Left lung (tissue), 10 donors: Measurements from ENCODE around the gene GPC6. TPM values are rescaled to one million over a fixed set of nuclear protein-coding genes. Genes with fewer than 3 reads are reported as not detected.

Experiments
- ATAC-seq: fragments of 200-7000 bp; cut with Tn5 transposase; one replicate; pipeline ENCODE4 v1.9.1; 2020; ENCODE audit warnings: moderate library complexity
- DNase-seq, 4 donors: peaks; one replicate each; pipeline ENCODE4 v3.0.0-alpha.2; 2013 to 2020
- H3K27ac ChIP-seq, 2 donors: fragments of 200-600 bp; sonication (generic) in 1 of 2; one replicate each; pipeline versions ENCODE4 v1.5.0 to v1.8.0; 2020 to 2021
- H3K27me3 ChIP-seq, 2 donors: fragments of 200-600 bp; sonication (generic) in 1 of 2; one replicate each; pipeline versions ENCODE4 v1.5.0 to v1.8.0; 2020 to 2021
- H3K36me3 ChIP-seq, 2 donors: fragments of 200-600 bp; sonication (generic) in 1 of 2; one replicate each; pipeline versions ENCODE4 v1.5.0 to v1.8.0; 2020 to 2021
- H3K4me1 ChIP-seq, 2 donors: fragments of 200-600 bp; one replicate each; pipeline ENCODE4 v1.8.0; 2021
- H3K4me3 ChIP-seq, 2 donors: fragments of 200-600 bp; sonication (generic) in 1 of 2; one replicate each; pipeline versions ENCODE4 v1.5.0 to v1.8.0; 2020 to 2021; ENCODE audit warnings: mild to moderate bottlenecking in 1 of 2
- H3K9me3 ChIP-seq, 2 donors: fragments of 200-600 bp; sonication (generic) in 1 of 2; one replicate each; pipeline versions ENCODE4 v1.5.0 to v1.8.0; 2020 to 2021
- intact Hi-C, 2 donors: fragments of 100-400 bp; cut with DNase I; formaldehyde crosslinking; loops; one replicate each; pipeline versions ENCODE4 v1.11.2 to v1.14.2; 2022
- polyA plus RNA-seq, 6 donors: library from polyadenylated mRNA; unstranded; fragments of 120-200 nt; gene quantifications; one replicate each; pipeline ENCODE4 v1.2.1, GENCODE V29; 2013; ENCODE audit not compliant: insufficient read length in 6 of 6
- total RNA-seq, 2 donors: library from RNA; stranded (reverse); fragmentation: NEBNext Ultra II Directional; extraction: Animal tissue kit (Norgen Biotek cat#: 25700); gene quantifications; one replicate each; pipeline ENCODE4 v1.2.1, GENCODE V29; 2021
- TF ChIP-seq, protein P1 (sequence below), 2 donors: fragments of 200-600 bp; sonication (generic) in 1 of 2; IDR thresholded peaks; one replicate each; pipeline versions ENCODE4 v1.5.0 to v1.8.0; 2021; ENCODE audit warnings: antibody characterized with exemption in 2 of 2
- donor health status: DM: no; HTN: yes; CAD: no.
- donor health status: DM: no; HTN: no; CAD: no.

GPC6 gene
- total and polyA plus RNA-seq, 8 donors, result 9.6 to 25.8 (median 21.1) TPM

DNA sequence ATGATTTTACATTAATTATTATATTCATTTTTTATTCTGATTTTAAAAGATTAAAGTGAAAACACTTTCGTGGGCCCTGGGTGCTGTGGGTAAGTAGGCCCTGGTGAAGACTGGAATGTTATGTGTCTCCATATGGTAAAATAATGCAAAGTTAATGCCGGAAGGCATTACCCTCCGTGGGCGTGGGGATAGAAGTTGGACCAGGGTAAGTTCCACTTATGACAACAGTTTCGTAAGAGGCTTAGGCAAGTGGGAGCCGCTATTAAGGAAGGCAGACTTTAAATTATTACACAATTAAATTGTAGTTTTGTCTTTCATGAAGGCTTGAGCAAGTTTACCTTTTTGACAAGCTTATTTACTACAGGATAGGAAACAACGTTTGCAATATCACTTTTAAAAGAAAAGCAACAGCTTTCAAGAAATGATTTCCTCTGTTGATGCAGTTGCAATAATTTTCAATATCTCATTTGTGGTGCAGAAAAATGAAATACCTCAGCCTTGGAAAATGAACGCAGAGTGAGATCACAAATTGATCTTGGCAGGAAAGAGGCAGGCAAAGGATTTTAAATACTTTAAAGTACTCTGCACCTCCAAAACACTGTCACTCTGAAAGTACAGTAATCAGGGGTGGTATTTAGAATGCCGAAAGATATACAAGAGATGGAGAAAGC, 942.3 kb downstream of the GPC6 start:
- H3K36me3 ChIP-seq, result no peaks in the 10 kb centered on the region
- intact Hi-C loops, result no loop called here
- no peak overlapping the region for H3K4me3 ChIP-seq
- TF ChIP-seq, protein P1, sequence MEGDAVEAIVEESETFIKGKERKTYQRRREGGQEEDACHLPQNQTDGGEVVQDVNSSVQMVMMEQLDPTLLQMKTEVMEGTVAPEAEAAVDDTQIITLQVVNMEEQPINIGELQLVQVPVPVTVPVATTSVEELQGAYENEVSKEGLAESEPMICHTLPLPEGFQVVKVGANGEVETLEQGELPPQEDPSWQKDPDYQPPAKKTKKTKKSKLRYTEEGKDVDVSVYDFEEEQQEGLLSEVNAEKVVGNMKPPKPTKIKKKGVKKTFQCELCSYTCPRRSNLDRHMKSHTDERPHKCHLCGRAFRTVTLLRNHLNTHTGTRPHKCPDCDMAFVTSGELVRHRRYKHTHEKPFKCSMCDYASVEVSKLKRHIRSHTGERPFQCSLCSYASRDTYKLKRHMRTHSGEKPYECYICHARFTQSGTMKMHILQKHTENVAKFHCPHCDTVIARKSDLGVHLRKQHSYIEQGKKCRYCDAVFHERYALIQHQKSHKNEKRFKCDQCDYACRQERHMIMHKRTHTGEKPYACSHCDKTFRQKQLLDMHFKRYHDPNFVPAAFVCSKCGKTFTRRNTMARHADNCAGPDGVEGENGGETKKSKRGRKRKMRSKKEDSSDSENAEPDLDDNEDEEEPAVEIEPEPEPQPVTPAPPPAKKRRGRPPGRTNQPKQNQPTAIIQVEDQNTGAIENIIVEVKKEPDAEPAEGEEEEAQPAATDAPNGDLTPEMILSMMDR (IDR thresholded peaks at IDR 0.05), result no peak
- DNase-seq, result no peak
- ATAC-seq, result no peak
- H3K9me3 ChIP-seq, result no peaks in the 10 kb centered on the region
- peaks cover 0 to 6% of the 10 kb centered on the region in 2 donors for H3K4me1 ChIP-seq
- peak overlapping the region in 1 of 2 donors; percentile 33 for H3K27ac ChIP-seq
- H3K27me3 ChIP-seq, result no peaks in the 10 kb centered on the region

DNA sequence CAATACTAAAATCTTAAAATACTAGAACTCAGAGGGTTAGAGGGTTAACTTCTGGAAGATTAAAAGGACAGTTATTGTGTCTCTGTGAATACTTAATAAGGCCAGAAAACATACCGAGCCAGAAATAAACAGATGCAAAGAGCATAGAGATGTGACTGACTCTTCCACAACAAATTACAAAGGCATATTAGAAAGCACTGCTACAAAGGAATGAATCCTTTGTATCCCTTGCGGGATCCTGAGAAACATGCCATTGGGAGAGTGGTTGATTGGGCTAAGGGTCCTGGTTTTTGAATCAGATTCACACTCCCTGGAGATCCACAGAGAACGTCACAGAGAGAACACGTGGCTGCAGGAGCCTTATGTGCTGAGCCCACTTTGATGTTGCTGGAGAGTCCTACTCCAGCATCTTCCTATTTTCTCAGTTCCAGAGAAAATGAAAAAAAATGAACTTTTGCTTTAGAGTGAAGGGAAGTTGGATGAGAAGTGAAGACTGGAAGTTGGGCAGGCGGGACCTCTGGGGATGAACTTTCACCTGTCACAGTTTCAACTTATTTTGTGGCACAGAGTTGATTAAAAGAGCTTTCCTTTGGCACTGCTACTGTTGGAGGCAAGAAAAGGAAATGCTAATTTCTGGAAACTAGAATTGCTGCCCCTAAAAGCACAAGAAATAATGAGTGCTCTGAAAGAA, 943.0 kb downstream of the GPC6 start:
- Histone ChIP-seq H3K27me3 (no peaks in the 10 kb centered on the region), H3K4me3 (no peak overlapping the region), H3K9me3 (no peaks in the 10 kb centered on the region), H3K36me3 (no peaks in the 10 kb centered on the region), H3K4me1 (peaks cover 0 to 6% of the 10 kb centered on the region in 2 donors), H3K27ac (no peak overlapping the region)
- DNase-seq (no peak), ATAC-seq (no peak)
- TF ChIP-seq, protein P1 (IDR thresholded peaks at IDR 0.05), result no peak
- intact Hi-C loops, result no loop called here

DNA sequence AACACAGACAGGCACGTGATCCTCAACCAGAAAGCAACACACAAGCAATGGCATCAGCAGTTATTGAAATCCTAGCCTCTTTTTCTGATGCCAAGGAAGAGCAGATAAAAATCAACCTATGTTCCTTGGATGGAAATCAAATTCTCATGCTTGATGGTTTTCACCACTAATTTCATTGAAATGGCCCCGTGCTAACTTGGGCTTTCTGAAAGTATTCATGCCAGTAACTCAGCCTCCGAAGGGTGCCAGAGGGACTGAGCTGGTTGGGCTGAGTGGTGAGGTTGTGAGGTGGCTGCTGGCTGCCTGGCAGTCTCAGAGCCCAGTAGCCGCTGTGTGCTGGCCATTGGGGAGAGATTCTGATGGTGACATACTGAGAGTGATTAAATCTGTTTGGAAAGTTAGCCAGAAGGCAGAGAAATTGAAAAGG, 943.6 kb downstream of the GPC6 start:
- Histone ChIP-seq H3K4me3 (no peak overlapping the region), H3K27me3 (no peaks in the 10 kb centered on the region), H3K27ac (no peak overlapping the region), H3K9me3 (no peaks in the 10 kb centered on the region), H3K36me3 (no peaks in the 10 kb centered on the region), H3K4me1 (peaks cover 0 to 6% of the 10 kb centered on the region in 2 donors)
- intact Hi-C loops, result no loop called here
- DNase-seq, result peak in 1 of 4 donors; percentile 17
- ATAC-seq, result no peak
- TF ChIP-seq, protein P1 (IDR thresholded peaks at IDR 0.05), result no peak

DNA sequence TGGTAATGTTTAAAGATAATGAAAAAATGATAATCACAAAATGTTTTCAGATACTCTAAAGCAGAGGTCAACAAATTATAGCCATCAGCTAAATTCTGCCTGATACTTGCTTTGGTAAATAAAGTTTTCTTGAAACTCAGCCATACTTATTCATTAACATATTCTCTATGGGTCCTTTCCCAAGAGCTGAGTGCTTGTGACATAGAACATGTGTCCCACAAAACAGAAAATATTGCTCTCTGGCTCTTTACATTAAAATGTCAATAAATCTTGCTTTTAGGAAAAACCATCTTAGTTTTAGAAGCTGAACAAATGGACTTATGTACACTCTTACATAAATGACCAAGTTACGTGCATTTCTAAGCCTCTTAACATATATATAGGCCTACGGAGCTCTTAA, 945.8 kb downstream of the GPC6 start:
- TF ChIP-seq, protein P1 (IDR thresholded peaks at IDR 0.05), result no peak

DNA sequence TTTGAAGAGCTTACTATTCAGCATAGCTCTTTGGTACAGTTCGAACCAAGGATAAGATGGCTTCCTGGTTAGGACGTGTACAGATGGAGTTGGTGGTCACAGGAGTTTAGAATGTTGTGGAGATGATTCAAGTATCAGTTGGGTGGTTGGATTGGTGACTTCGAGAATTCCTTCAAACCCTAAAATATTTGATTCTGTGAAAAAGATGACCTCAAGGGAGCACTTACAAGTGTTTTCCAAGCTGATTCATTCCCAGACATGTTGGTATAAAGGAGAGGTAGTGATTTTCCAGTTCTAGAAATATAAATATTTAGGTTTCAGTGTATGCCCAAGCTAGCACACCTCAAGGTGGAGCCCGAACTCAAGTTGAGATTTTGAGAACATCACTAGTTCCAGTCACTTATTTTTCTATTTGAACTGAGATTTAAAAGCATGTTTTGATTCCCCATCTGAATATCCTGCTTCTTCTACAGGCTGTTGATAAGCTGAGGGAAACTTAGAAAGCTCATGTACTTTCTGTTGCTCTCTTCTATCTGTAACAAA, 946.8 kb downstream of the GPC6 start:
- TF ChIP-seq, protein P1 (IDR thresholded peaks at IDR 0.05), result no peak
- no peak overlapping the region for H3K27ac ChIP-seq
- no peaks in the 10 kb centered on the region for H3K36me3 ChIP-seq
- H3K4me3 ChIP-seq, result no peak overlapping the region
- intact Hi-C loops, result no loop called here
- H3K4me1 ChIP-seq, result peaks cover 6 to 8% of the 10 kb centered on the region in 2 donors
- no peak for ATAC-seq
- H3K9me3 ChIP-seq, result no peaks in the 10 kb centered on the region
- H3K27me3 ChIP-seq, result no peaks in the 10 kb centered on the region
- DNase-seq, result no peak

More for the DNA sequence above, 945.8 kb downstream of the GPC6 start:
- Histone ChIP-seq H3K4me3 (no peak overlapping the region), H3K27ac (no peak overlapping the region), H3K9me3 (no peaks in the 10 kb centered on the region), H3K27me3 (no peaks in the 10 kb centered on the region), H3K4me1 (peaks cover 6 to 8% of the 10 kb centered on the region in 2 donors), H3K36me3 (no peaks in the 10 kb centered on the region)
- intact Hi-C loops, result no loop called here
- ATAC-seq (no peak), DNase-seq (peak in 2 of 4 donors; percentile 74 to 76)
